ENCODE measurements around the gene CPB1. TPM values are rescaled to one million over a fixed set of nuclear protein-coding genes. Genes with fewer than 3 reads are reported as not detected.

CPB1 gene
- total and polyA plus RNA-seq, 10 of the 15 experiments (the other 5 are each of a cell fraction or from before 2014, with no cell fraction given): 4.8 TPM; not detected in 9

GRCh38 chr3:148790370-148790769 lies 37.2 kb upstream of the CPB1 start:
- Histone ChIP-seq H3K4me1 (ENCODE audit: control insufficient read depth, insufficient read depth, low read length) (no peaks in the 10 kb centered on the region), H2AFZ (ENCODE audit: control insufficient read depth, low read depth, low read length) (no peak overlapping the region), H4K20me1 (ENCODE audit: control insufficient read depth, insufficient read depth) (no peaks in the 10 kb centered on the region), H3K27me3 (replicated peaks in 1 of 2; ENCODE audit: control insufficient read depth in 2 of 2, insufficient read depth in 2 of 2, low read length in 1 of 2) (no peaks in the 10 kb centered on the region), H3K4me2 (ENCODE audit: control insufficient read depth, insufficient read depth) (no peak overlapping the region), H3K4me3 (no peak overlapping the region), H3K79me2 (ENCODE audit: control insufficient read depth, insufficient read depth, low read length) (no peaks in the 10 kb centered on the region), H3K36me3 (ENCODE audit: control insufficient read depth in 2 of 2, insufficient read depth in 2 of 2, low read length in 1 of 2) (no peaks in the 10 kb centered on the region), H3K9ac (ENCODE audit: control insufficient read depth, insufficient read depth, low read length) (no peak overlapping the region), H3K9me3 (replicated peaks; ENCODE audit: control insufficient read depth, insufficient read depth, low read length) (no peaks in the 10 kb centered on the region), H3K27ac (ENCODE audit: control insufficient read depth, insufficient read depth) (no peak overlapping the region)
- RAD21 ChIA-PET (ENCODE audit: unreplicated experiment): no interaction called here
- no peak for FAIRE-seq
- SMC1A ChIA-PET (ENCODE audit: uncharacterized antibody, unreplicated experiment): no interaction called here
- POLR2A ChIA-PET: no interaction called here
- ATAC-seq: no peak
- CTCF ChIA-PET: interaction anchor here (1.1 kb wide), 1 partner anchor 72 kb away, joined by 4 read pairs; no protein-coding TSS in a partner anchor
- 14% methylated on average over 2 of the region's 2 CpGs for WGBS (ENCODE audit: insufficient coverage, insufficient replicate concordance, low lambda C conversion rate, missing lambda C conversion rate)
- no peak for DNase-seq (ENCODE audit: low read depth, low spot score)
- intact Hi-C loops (cut with micrococcal nuclease; ENCODE audit: unreplicated experiment): no loop called here
- BruUV-seq (replicated peaks): no TSS peak
- in situ Hi-C loops (cut with MboI): no loop called here
- no peak for TF ChIP-seq POLR2A (IDR thresholded peaks at IDR 0.05; ENCODE audit: low read depth, low read length)
- TF ChIP-seq IRF5 (IDR thresholded peaks at IDR 0.05; ENCODE audit: borderline replicate concordance): no peak
- TF ChIP-seq NFIC (IDR thresholded peaks at IDR 0.05; ENCODE audit: low read depth, low read length): no peak
- no peak for TF ChIP-seq YY1 (IDR thresholded peaks at IDR 0.05; ENCODE audit: low read depth, low read length)
- no peak for TF ChIP-seq RELA (IDR thresholded peaks at IDR 0.05; ENCODE audit: borderline replicate concordance, partially characterized antibody)
- TF ChIP-seq NR2C2 (IDR thresholded peaks at IDR 0.05; ENCODE audit: borderline replicate concordance, control insufficient read depth, insufficient read length, low read depth): no peak
- TF ChIP-seq ZBTB33 (IDR thresholded peaks at IDR 0.05): no peak
- TF ChIP-seq ATF2 (IDR thresholded peaks at IDR 0.05; ENCODE audit: low read length): no peak
